Stimulated activated CD8-positive, alpha-beta memory T cell treated with anti-CD3 and anti-CD28 coated beads, Interleukin-2, amount 100 ng/mL, for 1 hour (primary cell): Measurements from ENCODE around the gene MELK.

Experiments used
- DNase-seq, 2 donors: peaks; one replicate each; pipeline ENCODE4 v3.0.0-alpha.2; 2020; ENCODE audit warnings: low read depth in 2 of 2

MELK gene

GRCh38 chr9:36584620-36585460 is 12.1 kb downstream of the MELK start:
- no peak for DNase-seq

GRCh38 chr9:36590231-36590630 is 17.5 kb downstream of the MELK start:
- DNase-seq, result no peak

GRCh38 chr9:36592801-36593583 is 20.3 kb downstream of the MELK start:
- DNase-seq, result no peak

GRCh38 chr9:36594213-36594612 is 21.5 kb downstream of the MELK start:
- DNase-seq, result no peak

GRCh38 chr9:36597412-36598178 is 24.9 kb downstream of the MELK start:
- DNase-seq, result no peak

- DNase-seq, result no peak
Observed at GRCh38 chr9:36598273-36598672, 25.6 kb downstream of the MELK start.

- DNase-seq, result no peak
Observed at GRCh38 chr9:36603006-36603405, 30.3 kb downstream of the MELK start.

GRCh38 chr9:36609306-36609705 is 36.6 kb downstream of the MELK start:
- no peak for DNase-seq

GRCh38 chr9:36622121-36622520 is 49.4 kb downstream of the MELK start:
- DNase-seq, result no peak

- no peak for DNase-seq
Observed at GRCh38 chr9:36623280-36623679, 50.6 kb downstream of the MELK start.

GRCh38 chr9:36625006-36625615 is 52.4 kb downstream of the MELK start:
- no peak for DNase-seq

GRCh38 chr9:36632892-36633291 is 60.2 kb downstream of the MELK start:
- no peak for DNase-seq

- DNase-seq, result no peak
Observed at GRCh38 chr9:36637491-36638270, 65.0 kb downstream of the MELK start.

GRCh38 chr9:36640771-36641381 is 68.2 kb downstream of the MELK start:
- DNase-seq, result no peak

GRCh38 chr9:36642817-36643216 is 70.1 kb downstream of the MELK start:
- no peak for DNase-seq

- DNase-seq, result no peak
Observed at GRCh38 chr9:36656842-36657241, 84.1 kb downstream of the MELK start.

GRCh38 chr9:36659500-36659899 is 86.8 kb downstream of the MELK start:
- no peak for DNase-seq

- DNase-seq, result no peak
Observed at GRCh38 chr9:36664806-36665205, 92.1 kb downstream of the MELK start.

GRCh38 chr9:36665387-36665786 is 92.7 kb downstream of the MELK start:
- DNase-seq, result no peak

- DNase-seq, result no peak
Observed at GRCh38 chr9:36665921-36666431, 93.3 kb downstream of the MELK start.
